GM23248 (cell line): ENCODE results near the gene CLEC16A. TPM values are rescaled to one million over a fixed set of nuclear protein-coding genes. Genes with fewer than 3 reads are reported as not detected.
A peak's percentile ranks its signal among the peaks of the same experiment; 100 is the strongest.

Source experiments
- DNase-seq: peaks from one replicate; pipeline ENCODE4 v3.0.0-alpha.2; 2015
- H2AFZ ChIP-seq: fragments of 200-600 bp; sonication (generic); 2 replicates; pipeline ENCODE4 v1.6.1; 2016; ENCODE audit warnings: antibody characterized with exemption
- H3F3A ChIP-seq: fragments of 200-600 bp; sonication (generic); 2 replicates; pipeline ENCODE4 v1.6.1; 2016; ENCODE audit warnings: mild to moderate bottlenecking, antibody characterized with exemption, mixed run types; ENCODE audit not compliant: insufficient read depth
- H3K27ac ChIP-seq: fragments of 200-600 bp; sonication (generic); 2 replicates; pipeline ENCODE4 v1.5.1; 2016; ENCODE audit warnings: mild to moderate bottlenecking
- H3K27me3 ChIP-seq: fragments of 200-600 bp; sonication (generic); replicated peaks from 2 replicates; pipeline ENCODE4 v1.6.1; 2016; ENCODE audit warnings: mild to moderate bottlenecking; ENCODE audit not compliant: insufficient read depth
- H3K36me3 ChIP-seq: fragments of 200-600 bp; sonication (generic); 2 replicates; pipeline ENCODE4 v1.6.1; 2016; ENCODE audit warnings: low read depth, mild to moderate bottlenecking
- H3K4me1 ChIP-seq: fragments of 200-600 bp; sonication (generic); 2 replicates; pipeline ENCODE4 v1.6.1; 2016; ENCODE audit warnings: mild to moderate bottlenecking; ENCODE audit not compliant: insufficient read depth
- H3K4me2 ChIP-seq: fragments of 200-600 bp; sonication (generic); one replicate; pipeline ENCODE4 v1.6.1; 2016; ENCODE audit warnings: mild to moderate bottlenecking; ENCODE audit not compliant: unreplicated experiment
- H3K4me3 ChIP-seq: fragments of 200-600 bp; sonication (generic); 2 replicates; pipeline ENCODE4 v1.5.1; 2016; ENCODE audit warnings: mild to moderate bottlenecking
- H3K79me2 ChIP-seq: fragments of 200-600 bp; sonication (generic); 2 replicates; pipeline ENCODE4 v1.6.1; 2016; ENCODE audit warnings: mild to moderate bottlenecking; ENCODE audit not compliant: insufficient read depth
- H3K9ac ChIP-seq: fragments of 200-600 bp; sonication (generic); 2 replicates; pipeline ENCODE4 v1.6.1; 2016; ENCODE audit warnings: mild to moderate bottlenecking
- H3K9me2 ChIP-seq: fragments of 200-600 bp; sonication (generic); 2 replicates; pipeline ENCODE4 v1.6.1; 2016; ENCODE audit warnings: mixed run types, mild to moderate bottlenecking, moderate library complexity; ENCODE audit not compliant: insufficient read depth
- H3K9me3 ChIP-seq: fragments of 200-600 bp; sonication (generic); one replicate; pipeline ENCODE4 v1.6.1; 2017; ENCODE audit warnings: low read depth
- H4K20me1 ChIP-seq: fragments of 200-600 bp; sonication (generic); 2 replicates; pipeline ENCODE4 v1.6.0; 2016; ENCODE audit not compliant: insufficient read depth
- EZH2 ChIP-seq: fragments of 200-600 bp; sonication (generic); IDR thresholded peaks from 2 replicates; pipeline ENCODE4 v1.6.1; 2018; ENCODE audit warnings: antibody characterized with exemption, mild to moderate bottlenecking; ENCODE audit not compliant: insufficient read depth, poor library complexity, severe bottlenecking
- EZH2phosphoT487 ChIP-seq: fragments of 200-600 bp; sonication (generic); IDR thresholded peaks from 2 replicates; pipeline ENCODE4 v1.6.1; 2018; ENCODE audit warnings: antibody characterized with exemption, moderate library complexity, mild to moderate bottlenecking, low read depth; ENCODE audit not compliant: insufficient read depth
- WGBS, 2 experiments: methylation state at CpG; one replicate each; pipeline ENCODE4 v1.1.6; 2015 to 2017; ENCODE audit warnings: low lambda C conversion rate in 2 of 2, low coverage in 1 of 2; ENCODE audit errors: missing lambda C conversion rate in 2 of 2; 5-methylcytosine and 5-hydroxymethylcytosine counted together
- in situ Hi-C: fragments of 300-500 bp; cut with MboI; formaldehyde crosslinking; loops from 2 replicates; pipeline ENCODE4 v1.15.0; 2020
- polyA plus RNA-seq: library from polyadenylated mRNA; unstranded; fragments of >200 nt; fragmentation: Nextera tagmentation; extraction: Ambion mirVana; gene quantifications from 2 replicates; pipeline ENCODE4 v1.2.1, GENCODE V29; 2016
- total RNA-seq: library from RNA; depleted of rRNA; stranded (reverse); fragments of >200 nt; shearing (Covaris generic); gene quantifications from 2 replicates; pipeline ENCODE4 v1.2.3, GENCODE V29; 2014

Gene CLEC16A
- total and polyA plus RNA-seq, 2 experiments from 2014 or later = 13.2 to 21.4 TPM

DNA sequence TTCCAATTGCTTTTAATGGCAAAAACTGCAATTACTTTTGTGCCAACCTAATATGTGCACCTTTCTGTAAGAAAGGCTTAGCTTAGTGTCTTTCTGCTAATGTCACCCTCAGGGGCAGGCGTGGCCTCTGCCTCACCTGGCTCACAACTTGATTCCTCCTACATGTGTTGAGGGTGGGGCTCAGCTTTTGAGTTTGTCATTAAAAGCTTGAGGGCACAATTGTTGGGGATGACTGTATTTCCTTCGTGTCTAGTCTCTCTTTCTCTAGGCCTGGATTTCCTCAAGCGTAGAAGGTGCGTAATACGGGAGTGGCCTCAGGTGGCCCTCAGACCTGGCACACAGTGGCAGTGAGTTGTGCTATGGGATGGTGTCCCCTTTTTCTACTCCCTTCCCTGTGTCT is 94.4 kb downstream of the CLEC16A start:
- peaks cover 20% of the 10 kb centered on the region for H3F3A ChIP-seq
- H3K36me3 ChIP-seq = peaks cover 3% of the 10 kb centered on the region; the same call in 1 of the 2 replicates
- no peaks in the 10 kb centered on the region for H4K20me1 ChIP-seq
- no peak overlapping the region for H2AFZ ChIP-seq
- no peaks in the 10 kb centered on the region for H3K27me3 ChIP-seq
- no peak overlapping the region for H3K4me2 ChIP-seq
- TF ChIP-seq EZH2 = no peak
- TF ChIP-seq EZH2phosphoT487 = no peak
- no peak overlapping the region for H3K27ac ChIP-seq
- H3K4me3 ChIP-seq = no peak overlapping the region
- no peaks in the 10 kb centered on the region for H3K9me3 ChIP-seq
- DNase-seq = no peak
- peaks cover 14% of the 10 kb centered on the region for H3K4me1 ChIP-seq
- H3K79me2 ChIP-seq = no peaks in the 10 kb centered on the region
- H3K9me2 ChIP-seq = no peaks in the 10 kb centered on the region
- in situ Hi-C loops = no loop called here
- WGBS, 2 experiments = 95 to 98% methylated on average over 5 of the region's 5 CpGs
- no peak overlapping the region for H3K9ac ChIP-seq

DNA sequence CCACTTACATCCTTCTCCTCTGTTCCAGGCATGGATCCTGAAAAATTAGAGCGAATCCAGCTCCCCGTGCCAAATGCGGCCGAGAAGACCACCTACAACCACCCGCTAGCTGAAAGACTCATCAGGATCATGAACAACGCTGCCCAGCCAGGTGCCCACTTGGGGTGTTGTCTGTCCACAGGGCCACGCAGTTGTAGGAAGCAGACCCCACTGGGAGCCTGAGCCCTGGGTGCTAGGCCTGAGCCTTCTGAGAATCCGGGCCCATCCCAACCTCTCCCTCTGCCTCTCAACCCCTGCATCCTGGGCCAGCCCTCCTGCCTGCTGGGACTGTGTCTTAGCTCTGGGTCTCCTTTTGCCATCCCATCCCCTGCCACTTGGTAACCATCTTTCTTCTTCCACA is 95.4 kb downstream of the CLEC16A start:
- H3K79me2 ChIP-seq = no peaks in the 10 kb centered on the region
- no peaks in the 10 kb centered on the region for H4K20me1 ChIP-seq
- no peak for TF ChIP-seq EZH2
- TF ChIP-seq EZH2phosphoT487 = no peak
- no peaks in the 10 kb centered on the region for H3K9me3 ChIP-seq
- no peak for DNase-seq
- no peak overlapping the region for H3K4me3 ChIP-seq
- H2AFZ ChIP-seq = no peak overlapping the region
- H3K27ac ChIP-seq = no peak overlapping the region
- H3F3A ChIP-seq = peaks cover 10% of the 10 kb centered on the region
- H3K27me3 ChIP-seq = no peaks in the 10 kb centered on the region
- no peaks in the 10 kb centered on the region for H3K9me2 ChIP-seq
- peaks cover 3% of the 10 kb centered on the region; the same call in 1 of the 2 replicates for H3K36me3 ChIP-seq
- H3K4me1 ChIP-seq = peaks cover 6% of the 10 kb centered on the region
- H3K9ac ChIP-seq = no peak overlapping the region
- in situ Hi-C loops = no loop called here
- no peak overlapping the region for H3K4me2 ChIP-seq
- WGBS, 2 experiments = 97 to 98% methylated on average over 8 of the region's 8 CpGs

GRCh38 chr16:11042191-11042590 is 97.8 kb downstream of the CLEC16A start:
- Histone ChIP-seq H3F3A (peaks cover 12% of the 10 kb centered on the region), H3K79me2 (no peaks in the 10 kb centered on the region), H3K9me2 (no peaks in the 10 kb centered on the region), H3K9me3 (no peaks in the 10 kb centered on the region), H3K36me3 (peaks cover 3% of the 10 kb centered on the region; the same call in 1 of the 2 replicates), H3K27me3 (no peaks in the 10 kb centered on the region), H3K9ac (no peak overlapping the region), H3K4me1 (peaks cover 16% of the 10 kb centered on the region), H4K20me1 (no peaks in the 10 kb centered on the region), H2AFZ (no peak overlapping the region), H3K27ac (no peak overlapping the region), H3K4me3 (no peak overlapping the region), H3K4me2 (no peak overlapping the region)
- TF ChIP-seq EZH2phosphoT487 (no peak), EZH2 (no peak)
- in situ Hi-C loops = no loop called here
- no peak for DNase-seq
- WGBS, 2 experiments = 96% methylated on average over 11 of the region's 11 CpGs

GRCh38 chr16:11045441-11045840 is 101.1 kb downstream of the CLEC16A start:
- Histone ChIP-seq H3K9me2 (no peaks in the 10 kb centered on the region), H2AFZ (no peak overlapping the region), H3K9ac (no peak overlapping the region), H4K20me1 (no peaks in the 10 kb centered on the region), H3K36me3 (peaks cover 3% of the 10 kb centered on the region; the same call in 1 of the 2 replicates), H3K4me1 (peaks cover 30% of the 10 kb centered on the region), H3K79me2 (no peaks in the 10 kb centered on the region), H3K27ac (no peak overlapping the region), H3F3A (peaks cover 24% of the 10 kb centered on the region), H3K4me3 (no peak overlapping the region), H3K27me3 (no peaks in the 10 kb centered on the region), H3K9me3 (no peaks in the 10 kb centered on the region), H3K4me2 (no peak overlapping the region)
- in situ Hi-C loops = no loop called here
- DNase-seq = no peak
- 88% methylated on average over 5 of the region's 5 CpGs for WGBS, 2 experiments
- no peak for TF ChIP-seq EZH2
- no peak for TF ChIP-seq EZH2phosphoT487

GRCh38 chr16:11045846-11046245 is 101.5 kb downstream of the CLEC16A start:
- Histone ChIP-seq H3K9me2 (no peaks in the 10 kb centered on the region), H3K9ac (0 out of 2 replicates have a peak overlapping the region, but pooled peaks have one; percentile 36), H2AFZ (no peak overlapping the region), H3K27ac (peak overlapping the region; percentile 50), H3K4me1 (peaks cover 30% of the 10 kb centered on the region), H3K9me3 (no peaks in the 10 kb centered on the region), H3K27me3 (no peaks in the 10 kb centered on the region), H4K20me1 (no peaks in the 10 kb centered on the region), H3K79me2 (no peaks in the 10 kb centered on the region), H3F3A (peaks cover 24% of the 10 kb centered on the region), H3K4me3 (no peak overlapping the region), H3K4me2 (peak overlapping the region; percentile 74), H3K36me3 (peaks cover 3% of the 10 kb centered on the region; the same call in 1 of the 2 replicates)
- peak; percentile 65 for DNase-seq
- 45 to 46% methylated on average over 5 of the region's 5 CpGs for WGBS, 2 experiments
- in situ Hi-C loops = no loop called here
- TF ChIP-seq EZH2 (no peak), EZH2phosphoT487 (no peak)
